ENCODE measurements around the gene NFAM1. TPM values are rescaled to one million over a fixed set of nuclear protein-coding genes. Genes with fewer than 3 reads are reported as not detected.

Gene NFAM1
- total RNA-seq, 1 donor from 2014 or later: 0.07 TPM

- Mint-ChIP-seq H3K36me3 (ENCODE audit: low read depth) (no peaks in the 10 kb centered on the region), H3K4me3 (no peak overlapping the region), H3K27me3 (no peaks in the 10 kb centered on the region), H3K4me1 (no peaks in the 10 kb centered on the region), H3K27ac (no peak overlapping the region), H3K9me3 (no peaks in the 10 kb centered on the region)
- DNase-seq: no peak
- intact Hi-C loops (cut with micrococcal nuclease): loop anchor here (5.0 kb wide), 1 partner anchor 87 kb away; no protein-coding TSS in a partner anchor
These were observed 17.5 kb downstream of the NFAM1 start for GRCh38 chr22:42414565-42415303.

DNA sequence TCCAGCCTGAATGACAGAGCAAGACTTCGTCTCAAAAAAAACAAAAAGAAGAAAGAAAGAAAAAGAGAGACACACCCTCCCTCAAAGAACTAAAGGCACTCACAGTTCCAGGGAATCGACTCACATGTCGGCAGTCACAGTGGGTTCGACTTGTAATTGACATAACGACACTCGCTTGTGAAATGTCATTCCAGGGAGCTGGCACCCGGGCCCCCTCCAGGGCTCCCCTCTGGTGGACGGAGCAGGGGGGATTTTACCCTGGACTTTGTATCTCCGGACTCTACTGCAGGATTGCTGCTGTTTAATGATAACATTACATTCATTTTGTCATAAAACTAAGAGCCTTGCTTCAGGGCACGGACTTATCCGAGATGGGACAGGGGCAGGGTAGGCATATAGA is 18.2 kb downstream of the NFAM1 start:
- Mint-ChIP-seq H3K27ac (no peak overlapping the region), H3K9me3 (no peaks in the 10 kb centered on the region), H3K27me3 (no peaks in the 10 kb centered on the region), H3K36me3 (ENCODE audit: low read depth) (no peaks in the 10 kb centered on the region), H3K4me3 (no peak overlapping the region), H3K4me1 (no peaks in the 10 kb centered on the region)
- no peak for DNase-seq
- intact Hi-C loops (cut with micrococcal nuclease): no loop called here

DNA sequence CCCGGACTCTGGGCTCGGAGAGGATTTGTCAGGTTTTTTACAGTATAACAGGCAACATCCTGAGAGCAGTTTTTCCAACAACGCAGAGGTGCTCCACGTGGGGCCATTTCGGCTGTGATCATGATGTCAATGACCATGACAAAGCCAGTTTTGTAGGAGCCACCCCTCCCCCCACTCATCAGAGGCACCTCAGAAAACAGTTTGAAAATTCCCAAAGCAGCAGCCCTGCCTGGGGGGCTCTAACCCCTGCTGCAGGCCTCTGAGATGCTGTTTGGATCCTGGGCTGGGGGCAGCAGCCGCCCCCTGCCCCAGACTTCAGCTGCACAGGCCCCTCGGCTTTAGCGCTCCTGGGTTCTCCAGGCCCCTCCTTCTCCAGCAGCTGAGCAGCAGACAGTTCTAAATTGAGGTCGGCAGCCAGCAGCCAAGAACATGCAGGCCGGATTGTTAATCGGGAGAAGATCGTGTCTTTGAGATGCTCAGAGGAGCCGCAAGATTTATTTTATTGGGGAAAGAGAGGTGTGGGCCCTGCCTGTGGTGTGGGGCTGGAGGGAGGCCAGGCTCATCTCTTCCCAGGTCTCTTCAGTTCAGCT is 19.4 kb downstream of the NFAM1 start:
- no peak for DNase-seq
- no peaks in the 10 kb centered on the region for H3K4me1 Mint-ChIP-seq
- no peaks in the 10 kb centered on the region for H3K27me3 Mint-ChIP-seq
- H3K36me3 Mint-ChIP-seq (ENCODE audit: low read depth): no peaks in the 10 kb centered on the region
- no peak overlapping the region for H3K4me3 Mint-ChIP-seq
- intact Hi-C loops (cut with micrococcal nuclease): no loop called here
- no peaks in the 10 kb centered on the region for H3K9me3 Mint-ChIP-seq
- no peak overlapping the region for H3K27ac Mint-ChIP-seq

DNA sequence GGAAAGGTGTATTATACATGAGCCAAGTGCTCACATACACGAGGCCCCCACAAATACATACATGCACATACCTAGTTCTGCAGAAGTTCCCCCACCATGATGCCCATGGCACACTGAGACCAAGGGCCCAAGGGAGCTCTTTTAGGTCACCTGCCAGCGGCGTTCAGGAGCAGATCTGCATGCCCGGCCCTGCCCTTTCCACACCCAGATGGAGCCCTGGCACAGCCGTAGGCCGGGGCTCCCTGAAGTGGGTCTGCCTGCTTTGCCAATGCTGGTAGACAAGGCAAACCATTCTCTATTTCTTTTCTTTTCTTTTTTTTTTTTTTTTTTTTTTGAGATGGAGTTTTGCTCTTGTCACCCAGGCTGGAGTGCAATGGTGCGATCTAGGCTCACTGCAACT is 21.5 kb downstream of the NFAM1 start:
- intact Hi-C loops (cut with micrococcal nuclease): no loop called here
- no peaks in the 10 kb centered on the region for H3K36me3 Mint-ChIP-seq (ENCODE audit: low read depth)
- H3K4me1 Mint-ChIP-seq: no peaks in the 10 kb centered on the region
- no peaks in the 10 kb centered on the region for H3K9me3 Mint-ChIP-seq
- DNase-seq: no peak
- H3K4me3 Mint-ChIP-seq: no peak overlapping the region
- no peak overlapping the region for H3K27ac Mint-ChIP-seq
- no peaks in the 10 kb centered on the region for H3K27me3 Mint-ChIP-seq

DNA sequence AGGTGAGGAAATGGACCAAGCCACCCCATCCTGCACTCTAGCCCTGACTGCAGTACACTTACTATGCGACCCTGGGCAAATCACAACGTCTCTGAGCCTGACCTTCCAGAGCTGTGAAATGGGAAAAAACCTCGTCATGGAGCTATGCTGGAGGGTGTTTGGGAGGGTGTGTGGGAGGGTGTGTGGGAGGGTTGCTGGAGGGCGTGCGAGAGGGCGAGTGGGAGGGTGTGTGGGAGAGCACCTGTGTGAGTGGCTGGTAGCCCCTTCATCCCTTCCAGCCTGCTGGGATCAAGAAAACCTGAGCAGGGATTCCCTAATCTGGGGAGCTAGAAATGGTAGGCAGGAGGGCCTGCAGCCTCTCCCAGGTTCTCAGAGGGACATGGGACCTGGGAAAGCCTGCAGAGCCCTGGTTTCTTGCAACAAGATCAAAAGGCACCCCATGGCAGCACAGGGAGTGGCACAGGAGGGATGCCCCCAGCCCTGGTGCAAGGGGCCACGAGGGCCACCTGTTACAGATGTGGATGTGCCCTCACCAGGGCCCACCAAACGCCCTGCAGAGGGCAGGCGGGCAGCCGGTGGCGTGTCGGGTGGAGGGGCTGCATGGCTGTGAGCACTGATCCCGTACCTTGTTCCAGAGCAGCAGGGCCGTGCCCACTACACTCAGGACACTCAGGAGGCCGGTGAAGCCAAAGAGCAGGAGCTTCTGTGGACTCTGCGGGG is 23.2 kb downstream of the NFAM1 start:
- no peak overlapping the region for H3K27ac Mint-ChIP-seq
- H3K4me3 Mint-ChIP-seq: no peak overlapping the region
- no peak for DNase-seq
- no peaks in the 10 kb centered on the region for H3K36me3 Mint-ChIP-seq (ENCODE audit: low read depth)
- H3K9me3 Mint-ChIP-seq: no peaks in the 10 kb centered on the region
- intact Hi-C loops (cut with micrococcal nuclease): no loop called here
- H3K27me3 Mint-ChIP-seq: no peaks in the 10 kb centered on the region
- H3K4me1 Mint-ChIP-seq: no peaks in the 10 kb centered on the region

GRCh38 chr22:42408276-42408675 is 23.9 kb downstream of the NFAM1 start:
- intact Hi-C loops (cut with micrococcal nuclease): no loop called here
- Mint-ChIP-seq H3K9me3 (no peaks in the 10 kb centered on the region), H3K27me3 (no peaks in the 10 kb centered on the region), H3K4me3 (no peak overlapping the region), H3K27ac (no peak overlapping the region), H3K36me3 (ENCODE audit: low read depth) (no peaks in the 10 kb centered on the region), H3K4me1 (no peaks in the 10 kb centered on the region)
- no peak for DNase-seq

DNA sequence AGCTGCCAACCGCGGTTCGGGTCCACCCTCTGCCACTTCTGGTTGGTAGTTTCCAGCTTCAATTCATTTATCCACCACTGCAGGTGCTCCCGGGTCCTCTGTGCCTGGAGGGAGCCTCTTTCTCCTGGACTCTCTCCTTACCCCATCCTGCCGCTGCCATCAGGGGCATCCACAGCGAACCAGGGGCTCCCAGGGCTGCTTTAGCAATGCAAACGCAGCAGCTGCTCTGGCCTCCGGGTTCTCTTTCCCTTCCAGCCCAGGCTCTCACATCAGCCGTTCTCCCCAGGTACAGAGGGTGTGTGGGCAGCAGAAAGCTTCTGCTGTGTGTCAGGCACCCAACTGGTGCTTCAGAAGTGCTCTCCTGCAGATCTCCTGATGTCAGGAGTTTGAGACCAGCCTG is 27.9 kb downstream of the NFAM1 start:
- Mint-ChIP-seq H3K4me1 (no peaks in the 10 kb centered on the region), H3K36me3 (ENCODE audit: low read depth) (no peaks in the 10 kb centered on the region), H3K4me3 (no peak overlapping the region), H3K27me3 (no peaks in the 10 kb centered on the region), H3K27ac (no peak overlapping the region), H3K9me3 (no peaks in the 10 kb centered on the region)
- intact Hi-C loops (cut with micrococcal nuclease): no loop called here
- DNase-seq: no peak

DNA sequence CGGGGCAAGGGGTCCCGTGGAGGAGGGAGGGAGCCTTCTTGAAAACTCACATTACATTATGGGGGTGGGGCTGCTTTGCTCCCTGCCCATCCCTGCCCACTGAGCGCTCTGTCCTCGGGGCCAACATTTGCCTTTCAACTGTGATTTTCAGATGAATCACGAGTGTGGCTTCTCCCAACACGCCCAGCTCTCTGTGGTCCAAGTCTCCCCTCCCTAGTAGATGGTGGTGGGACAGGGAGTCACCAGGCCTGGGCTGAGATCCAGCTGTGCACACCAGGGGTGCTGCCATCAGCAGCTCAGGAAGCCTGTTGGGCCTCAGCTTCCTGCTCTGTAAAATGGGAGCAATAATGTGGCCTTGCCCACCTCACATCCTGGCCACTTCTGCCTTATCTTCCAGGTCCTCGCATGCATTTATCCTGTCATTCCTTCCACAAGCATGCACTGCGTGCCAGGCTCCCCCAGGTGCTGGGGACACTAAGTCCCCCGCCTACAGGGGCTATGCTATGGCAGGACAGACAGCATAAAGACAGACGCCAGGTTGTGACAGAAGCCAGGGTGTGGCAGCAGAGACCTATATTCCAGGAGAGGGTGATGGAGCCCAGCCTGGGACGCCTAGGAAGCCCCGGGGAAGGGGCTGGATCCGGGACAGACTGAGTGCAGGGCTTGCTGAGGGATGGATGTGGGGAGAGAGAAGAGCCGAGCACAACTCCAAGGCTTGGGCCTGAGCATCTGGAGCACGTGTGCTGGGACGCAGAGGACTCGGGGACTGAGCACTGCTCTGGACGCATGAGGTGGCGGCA is 30.5 kb downstream of the NFAM1 start:
- Mint-ChIP-seq H3K9me3 (no peaks in the 10 kb centered on the region), H3K4me3 (no peak overlapping the region), H3K36me3 (ENCODE audit: low read depth) (no peaks in the 10 kb centered on the region), H3K27me3 (no peaks in the 10 kb centered on the region), H3K4me1 (peaks cover 4% of the 10 kb centered on the region), H3K27ac (no peak overlapping the region)
- DNase-seq: no peak
- intact Hi-C loops (cut with micrococcal nuclease): no loop called here

- Mint-ChIP-seq H3K27me3 (no peaks in the 10 kb centered on the region), H3K9me3 (no peaks in the 10 kb centered on the region), H3K4me1 (peaks cover 4% of the 10 kb centered on the region), H3K27ac (no peak overlapping the region), H3K36me3 (ENCODE audit: low read depth) (no peaks in the 10 kb centered on the region), H3K4me3 (no peak overlapping the region)
- intact Hi-C loops (cut with micrococcal nuclease): no loop called here
- DNase-seq: no peak
These were observed 31.2 kb downstream of the NFAM1 start for GRCh38 chr22:42400811-42401534.

DNA sequence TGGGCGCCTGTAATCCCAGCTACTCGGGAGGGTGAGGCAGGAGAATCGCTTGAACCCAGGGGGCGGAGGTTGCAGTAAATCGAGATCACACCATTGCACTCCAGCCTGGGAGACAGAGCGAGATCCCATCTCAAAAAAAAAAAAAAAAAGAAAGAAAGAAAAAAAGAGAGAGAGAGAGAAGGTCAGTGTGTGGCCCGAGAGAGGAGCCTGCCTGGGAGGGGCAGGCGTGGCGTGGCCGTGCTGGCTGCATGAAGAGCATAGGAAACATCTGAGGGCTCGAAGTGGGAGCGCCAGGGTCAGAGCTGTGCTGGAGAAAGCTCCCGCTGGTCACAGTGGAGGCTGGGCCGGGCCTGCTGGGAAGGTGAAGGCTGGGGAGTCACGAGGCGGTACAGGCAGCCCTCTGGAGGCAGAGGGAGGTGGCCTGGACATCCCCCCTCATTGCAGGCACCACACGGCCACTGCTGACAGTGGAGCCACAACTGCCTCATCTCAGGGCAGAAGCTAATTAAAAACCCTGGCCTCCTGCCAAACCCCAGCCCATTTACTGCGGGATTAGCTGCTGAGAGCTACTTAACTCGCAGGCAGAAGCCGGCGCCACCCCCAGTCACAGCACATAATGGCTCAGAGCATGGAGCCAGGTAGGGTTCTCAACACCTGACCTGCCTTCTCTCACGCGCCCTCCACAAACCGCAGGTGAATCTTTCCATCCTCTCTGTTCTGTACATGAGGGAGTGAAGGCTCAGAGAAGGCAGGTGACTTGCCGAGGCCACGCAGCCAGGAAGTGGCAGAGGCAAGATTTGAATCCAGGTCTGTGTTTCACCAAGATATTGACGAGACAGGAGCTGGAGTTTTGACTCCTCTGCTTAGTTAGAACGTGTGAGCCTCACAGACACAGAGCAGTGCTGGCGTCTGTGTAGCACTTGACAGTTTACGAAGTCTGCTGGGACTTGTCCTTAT is 32.6 kb downstream of the NFAM1 start:
- intact Hi-C loops (cut with micrococcal nuclease): no loop called here
- DNase-seq: no peak
- no peak overlapping the region for H3K27ac Mint-ChIP-seq

GRCh38 chr22:42397332-42398249 is 34.6 kb downstream of the NFAM1 start:
- Mint-ChIP-seq H3K9me3 (no peaks in the 10 kb centered on the region), H3K36me3 (ENCODE audit: low read depth) (no peaks in the 10 kb centered on the region), H3K4me3 (no peak overlapping the region), H3K27ac (no peak overlapping the region), H3K4me1 (peaks cover 4% of the 10 kb centered on the region), H3K27me3 (peaks cover 2% of the 10 kb centered on the region)
- intact Hi-C loops (cut with micrococcal nuclease): no loop called here
- no peak for DNase-seq

More for the DNA sequence above, 32.6 kb downstream of the NFAM1 start:
- Mint-ChIP-seq H3K9me3 (no peaks in the 10 kb centered on the region), H3K4me3 (no peak overlapping the region), H3K4me1 (peaks cover 4% of the 10 kb centered on the region), H3K27me3 (no peaks in the 10 kb centered on the region), H3K36me3 (ENCODE audit: low read depth) (no peaks in the 10 kb centered on the region)

Data from activated CD4-positive, alpha-beta T cell treated with anti-CD3 and anti-CD28 coated beads, Interleukin-2, amount 10 ng/mL, durations not matched to agents 24 days and 14 days (primary cell).